Omental fat pad (tissue), 4 donors: ENCODE measurements around the gene PPM1G. TPM values are rescaled to one million over a fixed set of nuclear protein-coding genes. Genes with fewer than 3 reads are reported as not detected.

ENCODE experiments used
- ATAC-seq: fragments of 150-250 bp; one replicate; pipeline ENCODE4 v1.9.1; 2016; ENCODE audit warnings: mild to moderate bottlenecking, moderate library complexity; ENCODE audit not compliant: low FRiP score
- DNase-seq: peaks from one replicate; pipeline ENCODE4 v3.0.0-alpha.2; 2019; ENCODE audit warnings: low spot score
- total RNA-seq, 4 donors: library from RNA; depleted of rRNA; stranded (reverse); fragments of >200 nt; gene quantifications; one replicate each; pipeline ENCODE4 v1.1.0, GENCODE V29; 2016
- TF ChIP-seq, protein P1 (sequence below), 3 donors: fragments of 450-650 bp; IDR thresholded peaks; one replicate each; pipeline ENCODE4 v1.5.1; 2016 to 2017; ENCODE audit warnings: antibody characterized with exemption in 3 of 3, mild to moderate bottlenecking in 3 of 3, moderate library complexity in 2 of 3

Gene PPM1G
- total RNA-seq, 4 donors from 2014 or later, result 44.6 to 71.9 (median 60.4) TPM

- TF ChIP-seq, protein P1, sequence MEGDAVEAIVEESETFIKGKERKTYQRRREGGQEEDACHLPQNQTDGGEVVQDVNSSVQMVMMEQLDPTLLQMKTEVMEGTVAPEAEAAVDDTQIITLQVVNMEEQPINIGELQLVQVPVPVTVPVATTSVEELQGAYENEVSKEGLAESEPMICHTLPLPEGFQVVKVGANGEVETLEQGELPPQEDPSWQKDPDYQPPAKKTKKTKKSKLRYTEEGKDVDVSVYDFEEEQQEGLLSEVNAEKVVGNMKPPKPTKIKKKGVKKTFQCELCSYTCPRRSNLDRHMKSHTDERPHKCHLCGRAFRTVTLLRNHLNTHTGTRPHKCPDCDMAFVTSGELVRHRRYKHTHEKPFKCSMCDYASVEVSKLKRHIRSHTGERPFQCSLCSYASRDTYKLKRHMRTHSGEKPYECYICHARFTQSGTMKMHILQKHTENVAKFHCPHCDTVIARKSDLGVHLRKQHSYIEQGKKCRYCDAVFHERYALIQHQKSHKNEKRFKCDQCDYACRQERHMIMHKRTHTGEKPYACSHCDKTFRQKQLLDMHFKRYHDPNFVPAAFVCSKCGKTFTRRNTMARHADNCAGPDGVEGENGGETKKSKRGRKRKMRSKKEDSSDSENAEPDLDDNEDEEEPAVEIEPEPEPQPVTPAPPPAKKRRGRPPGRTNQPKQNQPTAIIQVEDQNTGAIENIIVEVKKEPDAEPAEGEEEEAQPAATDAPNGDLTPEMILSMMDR (IDR thresholded peaks at IDR 0.05), result no peak
- no peak for ATAC-seq
- no peak for DNase-seq
Observed at GRCh38 chr2:27372937-27373336, 36.5 kb downstream of the PPM1G start.

DNA sequence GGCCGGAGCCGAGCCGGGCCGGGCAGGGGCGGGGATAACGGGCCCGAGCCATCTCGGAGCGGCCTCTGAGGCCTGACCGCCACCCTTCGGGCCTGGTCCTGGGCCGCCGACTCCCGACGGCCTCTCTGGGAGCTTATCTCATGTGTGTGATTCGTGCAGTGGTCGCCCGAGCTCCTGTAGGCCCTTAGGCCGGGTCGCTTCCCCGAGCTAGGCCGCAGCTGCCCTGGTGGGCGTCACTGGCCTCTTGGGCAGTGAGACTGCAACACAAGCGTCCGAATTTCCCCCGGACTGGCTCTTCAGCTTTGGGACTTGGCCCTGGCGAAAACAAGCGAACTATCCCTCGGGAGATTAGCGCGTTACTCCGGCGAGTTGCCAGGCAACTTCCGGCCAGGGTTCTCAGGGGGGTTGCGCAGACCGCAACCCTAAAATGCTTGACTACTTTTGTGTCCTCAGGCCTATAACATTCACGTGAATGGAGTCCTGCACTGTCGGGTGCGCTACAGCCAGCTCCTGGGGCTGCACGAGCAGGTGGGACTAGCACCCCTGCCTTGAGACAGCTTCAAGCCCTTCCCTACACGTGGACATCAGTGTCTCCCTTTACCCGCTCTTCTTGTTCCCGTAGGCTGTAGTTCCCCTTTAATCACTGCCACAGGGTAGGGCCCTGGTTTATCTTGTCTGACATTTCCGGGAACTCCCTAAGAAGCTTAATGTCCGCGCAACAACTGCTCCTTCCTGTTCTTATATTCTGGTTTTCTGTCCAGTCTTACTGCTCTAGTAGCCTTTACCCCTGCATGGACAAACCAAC, 38.4 kb downstream of the PPM1G start:
- ATAC-seq (peak; percentile 11), DNase-seq (no peak)

GRCh38 chr2:27370026-27370815, 39.2 kb downstream of the PPM1G start, which contains the start of the genes EIF2B4 and SNX17:
Gene EIF2B4, minus strand, starts transcription at chr2:27370338. Its CDS starts 24 bp downstream, at chr2:27370314.
Gene SNX17, plus strand, starts transcription at chr2:27370616. Its CDS starts 128 bp downstream, at chr2:27370744.
- ATAC-seq (peak; percentile 96), DNase-seq (peak; percentile 94)
- TF ChIP-seq, protein P1 (IDR thresholded peaks at IDR 0.05), result no peak

More for the DNA sequence above, 38.4 kb downstream of the PPM1G start:
- TF ChIP-seq, protein P1 (IDR thresholded peaks at IDR 0.05), result no peak

GRCh38 chr2:27369471-27370025, 39.8 kb downstream of the PPM1G start:
- peak; percentile 35 for DNase-seq
- TF ChIP-seq, protein P1 (IDR thresholded peaks at IDR 0.05), result no peak
- peak; percentile 46 for ATAC-seq

DNA sequence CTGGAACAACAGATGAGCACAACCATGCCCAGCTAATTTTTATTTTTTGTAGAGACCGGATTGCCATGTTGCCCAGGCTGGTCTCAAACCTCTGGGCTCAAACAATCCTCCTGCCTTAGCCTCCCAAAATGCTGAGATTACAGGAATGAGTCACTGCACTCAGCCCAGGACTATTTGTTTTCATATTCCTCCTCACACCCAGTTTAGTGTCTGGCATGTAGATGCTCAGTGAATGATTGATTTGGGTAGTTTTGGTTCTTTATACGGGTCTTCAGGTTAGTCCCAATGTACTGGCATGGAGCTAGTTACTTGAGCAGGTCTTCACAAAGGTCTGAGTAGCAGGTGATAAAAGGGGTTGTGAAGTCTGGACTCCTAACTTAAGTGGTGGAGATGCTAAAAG, 45.5 kb downstream of the PPM1G start:
- ATAC-seq (no peak), DNase-seq (no peak)
- TF ChIP-seq, protein P1 (IDR thresholded peaks at IDR 0.05), result no peak

DNA sequence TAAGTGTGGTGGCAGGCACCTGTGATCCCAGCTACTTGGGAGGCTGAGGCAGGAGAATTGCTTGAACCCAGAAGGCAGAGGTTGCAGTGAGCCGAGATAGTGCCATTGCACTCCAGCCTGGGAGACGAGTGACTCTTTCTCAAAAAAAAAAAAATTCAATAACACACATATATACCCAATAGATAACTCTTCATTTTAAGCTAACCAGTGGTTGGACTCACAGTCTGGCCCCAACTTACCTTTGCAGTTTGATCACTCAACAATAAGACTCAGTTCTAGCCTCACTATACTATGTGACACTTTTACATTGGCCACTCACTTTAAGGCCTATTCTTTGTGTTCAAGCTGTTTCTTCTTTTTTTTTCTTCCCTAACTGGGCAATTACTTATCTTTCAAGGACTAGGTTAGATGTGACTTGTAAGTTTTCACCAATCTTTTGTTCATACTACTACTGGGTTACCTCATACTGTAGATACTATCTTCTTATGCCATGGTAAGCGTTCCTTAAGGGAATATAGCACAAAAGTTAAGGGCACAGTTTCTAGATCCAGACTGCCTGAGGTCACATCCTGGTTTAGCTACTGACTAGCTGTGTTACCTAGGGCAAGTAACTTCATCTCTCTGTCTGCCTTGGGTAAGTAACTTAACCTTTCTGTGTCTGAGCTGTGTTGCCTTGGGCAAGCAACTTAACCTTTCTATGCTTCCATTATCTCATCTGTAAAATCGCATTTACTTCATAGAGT, 46.5 kb downstream of the PPM1G start:
- TF ChIP-seq, protein P1 (IDR thresholded peaks at IDR 0.05), result no peak
- DNase-seq (no peak), ATAC-seq (no peak)
